AG10803 (cell line): Measurements from ENCODE around the gene NPPC.

ENCODE experiments used
- DNase-seq: peaks from one replicate; pipeline ENCODE4 v3.0.0; 2010; ENCODE audit warnings: low read depth
- H3K4me3 ChIP-seq: 2 replicates; pipeline ENCODE4 v1.5.1; 2011; ENCODE audit warnings: mild to moderate bottlenecking, low read length, control low read depth
- CTCF ChIP-seq: conservative IDR thresholded peaks from 2 replicates; pipeline ENCODE4 v1.5.1; 2011; ENCODE audit warnings: mild to moderate bottlenecking, low read length, control low read depth, inconsistent platforms

NPPC gene

GRCh38 chr2:231946241-231946814, 20.1 kb upstream of the NPPC start:
- no peak overlapping the region for H3K4me3 ChIP-seq
- DNase-seq = no peak

GRCh38 chr2:231942180-231942579, 16.0 kb upstream of the NPPC start:
- DNase-seq = no peak
- TF ChIP-seq CTCF = no peak
- no peak overlapping the region for H3K4me3 ChIP-seq

More at GRCh38 chr2:231946241-231946814, 20.1 kb upstream of the NPPC start:
- no peak for TF ChIP-seq CTCF

- no peak overlapping the region for H3K4me3 ChIP-seq
- no peak for TF ChIP-seq CTCF
- no peak for DNase-seq
These were observed 15.5 kb upstream of the NPPC start for GRCh38 chr2:231941673-231942072.

- no peak for DNase-seq
These were observed 14.6 kb upstream of the NPPC start for GRCh38 chr2:231940795-231941194.

GRCh38 chr2:231939022-231939421, 12.8 kb upstream of the NPPC start:
- TF ChIP-seq CTCF = no peak
- no peak for DNase-seq
- no peak overlapping the region for H3K4me3 ChIP-seq

More at GRCh38 chr2:231940795-231941194, 14.6 kb upstream of the NPPC start:
- TF ChIP-seq CTCF = no peak
- H3K4me3 ChIP-seq = no peak overlapping the region

GRCh38 chr2:231937057-231937456, 10.9 kb upstream of the NPPC start:
- TF ChIP-seq CTCF = no peak
- no peak overlapping the region for H3K4me3 ChIP-seq
- no peak for DNase-seq

- no peak for TF ChIP-seq CTCF
- no peak overlapping the region for H3K4me3 ChIP-seq
- no peak for DNase-seq
These were observed 10.3 kb upstream of the NPPC start for GRCh38 chr2:231936491-231936890.
